Ecto neural progenitor cell (in vitro differentiated cells): ENCODE results near the gene HPCAL1.

Experiments used
- DNase-seq: peaks from one replicate; pipeline ENCODE4 v3.0.0-alpha.2; 2018; ENCODE audit warnings: low spot score

Gene HPCAL1

DNA sequence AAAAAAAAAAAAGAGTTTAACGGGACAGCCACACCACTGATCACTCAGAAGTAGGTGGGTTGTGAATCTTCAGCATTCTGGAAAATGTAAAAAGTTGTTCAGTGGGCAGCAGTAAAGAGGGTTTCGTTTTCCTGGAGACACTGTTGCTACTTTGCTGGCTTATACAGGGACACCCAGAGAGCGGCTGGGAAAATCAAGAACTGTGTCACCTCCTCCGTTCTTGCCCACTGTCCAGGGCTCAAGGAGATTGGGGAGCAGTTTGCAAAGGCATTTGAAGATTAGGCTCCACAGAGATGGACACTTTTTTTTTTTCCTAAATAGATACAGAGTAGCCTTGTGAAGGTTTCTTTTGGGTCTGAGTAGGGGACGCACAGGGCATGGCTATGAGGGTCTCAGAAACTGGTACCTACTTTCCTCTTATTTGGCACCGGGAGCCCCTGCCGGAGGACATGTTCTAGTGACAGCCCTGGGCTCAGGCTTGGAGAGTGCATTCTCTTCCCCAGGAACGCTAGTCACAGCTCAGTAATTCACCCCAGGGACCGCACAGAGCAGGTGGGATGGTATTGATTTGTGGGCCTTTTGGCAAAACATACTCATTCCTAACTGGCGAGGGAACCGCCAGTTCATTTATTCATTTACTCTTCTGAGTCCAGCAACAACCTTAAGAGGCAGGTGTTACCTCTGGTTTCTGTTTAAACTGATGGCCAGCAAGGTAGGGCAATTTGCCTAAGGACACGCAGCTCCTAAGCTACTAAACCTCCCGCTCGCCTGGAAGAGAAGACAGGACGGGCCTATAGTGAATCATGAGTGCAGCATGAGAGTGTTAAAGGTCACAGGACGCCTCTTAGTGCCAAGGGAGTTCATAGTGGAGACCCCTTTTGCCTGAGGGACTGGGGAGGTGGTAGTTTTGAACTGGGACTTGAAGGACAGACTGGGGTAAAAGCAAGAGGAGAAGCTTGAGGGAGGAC is 53.1 kb downstream of the HPCAL1 start:
- DNase-seq: no peak

DNA sequence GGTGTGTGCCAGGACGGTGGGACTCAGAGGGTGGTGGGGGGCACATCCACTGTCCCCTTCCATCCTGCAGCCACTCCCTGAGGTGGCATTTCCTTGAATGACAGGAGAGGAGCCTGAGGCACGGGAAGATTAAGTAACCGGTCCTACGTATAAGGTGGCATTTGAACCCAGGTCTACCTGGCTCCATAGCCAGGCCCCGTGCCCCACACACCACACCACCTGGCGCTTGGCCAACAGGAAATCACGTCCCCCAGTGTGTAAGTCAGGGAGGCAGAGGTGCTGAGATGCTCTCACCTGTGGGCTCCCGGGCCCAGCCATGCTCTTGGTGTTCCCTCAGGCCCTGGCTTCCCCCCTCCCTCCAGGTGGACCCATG is 53.7 kb downstream of the HPCAL1 start:
- no peak for DNase-seq

DNA sequence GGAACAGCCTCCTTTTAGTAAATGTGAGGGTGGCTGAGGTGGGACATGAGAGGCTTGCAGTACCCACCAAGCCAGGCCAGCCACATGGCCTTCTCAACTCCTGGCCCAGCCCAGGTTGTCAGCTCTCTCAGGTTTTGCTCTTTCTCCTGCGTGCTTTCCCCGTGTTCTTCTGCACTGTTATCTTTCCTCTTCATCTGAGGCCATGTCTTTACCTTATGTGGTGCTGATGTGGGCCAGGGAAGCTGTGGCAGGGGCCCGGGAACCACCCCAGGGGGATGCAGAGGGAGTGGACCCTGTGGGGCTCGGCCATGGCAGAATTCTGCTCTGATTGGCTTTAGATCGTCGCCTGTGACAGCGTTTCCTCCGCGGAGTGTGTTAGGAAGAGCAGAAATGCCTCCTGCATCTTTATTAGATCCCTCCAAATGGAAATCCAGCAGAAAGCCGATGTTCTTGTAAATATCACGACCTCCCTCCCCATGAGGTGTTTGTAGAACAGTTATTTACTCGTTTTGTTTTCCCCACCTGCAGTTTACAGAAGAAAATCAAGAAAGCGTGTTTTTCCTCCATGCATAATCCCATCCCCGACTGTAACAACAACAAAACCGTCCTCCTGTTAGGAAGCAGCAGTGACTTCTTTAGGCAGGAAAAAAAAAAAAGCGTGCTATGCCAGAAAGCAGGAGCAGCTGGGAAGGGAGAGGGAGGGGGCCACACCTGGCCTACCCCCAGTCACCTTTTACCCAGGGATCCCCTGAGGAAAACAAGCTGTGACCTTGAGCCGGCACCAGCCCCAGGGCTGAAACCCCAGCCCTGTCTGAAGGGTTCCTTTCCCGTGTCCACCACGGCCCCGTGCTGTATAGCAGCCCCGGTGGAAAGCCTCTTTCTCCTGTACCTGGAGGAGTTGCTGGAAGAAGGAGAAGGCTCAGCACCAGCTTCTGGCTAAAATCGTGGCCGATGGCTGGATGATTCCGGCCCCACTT is 54.8 kb downstream of the HPCAL1 start:
- no peak for DNase-seq

DNA sequence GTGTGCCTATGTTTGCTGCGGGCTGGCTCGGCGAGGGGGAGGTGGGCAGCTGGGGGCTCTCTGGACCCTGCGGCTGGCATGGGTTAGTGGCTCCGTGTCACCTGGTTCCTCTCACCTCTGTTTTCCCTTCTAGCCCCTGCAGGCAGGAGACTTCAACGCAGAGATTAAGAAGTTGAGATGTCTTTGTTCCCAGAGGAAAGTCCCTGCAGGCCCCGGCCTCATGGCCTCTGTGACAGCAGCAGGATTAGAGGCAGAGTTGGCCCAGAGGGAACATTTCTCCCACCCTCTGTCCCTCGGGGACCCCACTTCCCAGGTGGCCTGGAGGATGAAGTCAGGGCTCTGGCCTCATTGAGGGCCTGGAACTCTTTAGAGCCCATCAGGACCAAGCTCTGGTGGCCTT is 56.5 kb downstream of the HPCAL1 start:
- no peak for DNase-seq

DNA sequence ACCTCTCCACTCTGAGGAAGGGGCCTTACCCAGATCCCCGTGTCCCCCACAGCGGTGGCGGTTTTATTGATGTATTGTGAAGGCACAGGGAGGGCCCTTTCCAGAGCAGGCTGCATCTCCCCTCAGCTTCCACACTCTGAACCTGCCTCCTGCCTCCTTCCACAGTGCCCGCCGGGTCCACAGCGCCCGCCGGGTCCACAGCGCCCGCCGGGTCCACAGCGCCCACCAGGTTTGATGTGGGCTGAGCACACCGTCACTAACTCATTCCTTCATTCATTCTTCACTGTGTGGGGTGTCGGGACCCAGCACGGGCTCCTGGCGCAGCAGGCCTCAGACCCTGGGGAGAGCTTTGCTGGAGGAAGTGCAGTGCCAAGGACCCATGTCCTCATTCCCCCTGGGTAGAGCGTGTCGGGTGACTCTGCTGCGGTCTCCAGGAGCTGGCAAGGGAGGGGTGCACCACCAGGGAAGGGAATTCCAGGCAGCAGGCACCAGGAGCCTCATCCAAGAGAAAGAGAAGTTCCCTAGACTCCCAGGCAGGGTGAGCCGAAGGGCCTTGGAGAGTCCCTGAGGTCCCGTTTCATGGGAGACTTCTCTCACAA is 57.1 kb downstream of the HPCAL1 start:
- DNase-seq: no peak

DNA sequence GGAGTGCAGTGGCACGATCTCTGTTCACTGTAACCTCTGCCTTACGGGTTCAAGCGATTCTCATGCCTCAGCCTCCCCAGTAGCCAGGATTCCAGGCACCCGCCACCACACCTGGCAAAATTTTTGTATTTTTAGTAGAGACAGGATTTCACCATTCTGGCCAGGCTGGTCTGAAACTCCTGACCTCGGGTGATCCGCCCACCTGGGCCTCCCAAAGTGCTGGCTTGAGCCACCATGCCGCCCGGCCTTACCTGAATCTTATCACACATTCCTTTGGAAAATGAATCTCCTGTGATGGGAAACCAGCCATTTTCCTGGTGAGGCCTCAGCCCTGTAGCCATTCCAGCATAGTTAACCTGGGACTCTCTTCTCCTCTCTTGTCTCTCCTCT is 57.8 kb downstream of the HPCAL1 start:
- DNase-seq: no peak

DNA sequence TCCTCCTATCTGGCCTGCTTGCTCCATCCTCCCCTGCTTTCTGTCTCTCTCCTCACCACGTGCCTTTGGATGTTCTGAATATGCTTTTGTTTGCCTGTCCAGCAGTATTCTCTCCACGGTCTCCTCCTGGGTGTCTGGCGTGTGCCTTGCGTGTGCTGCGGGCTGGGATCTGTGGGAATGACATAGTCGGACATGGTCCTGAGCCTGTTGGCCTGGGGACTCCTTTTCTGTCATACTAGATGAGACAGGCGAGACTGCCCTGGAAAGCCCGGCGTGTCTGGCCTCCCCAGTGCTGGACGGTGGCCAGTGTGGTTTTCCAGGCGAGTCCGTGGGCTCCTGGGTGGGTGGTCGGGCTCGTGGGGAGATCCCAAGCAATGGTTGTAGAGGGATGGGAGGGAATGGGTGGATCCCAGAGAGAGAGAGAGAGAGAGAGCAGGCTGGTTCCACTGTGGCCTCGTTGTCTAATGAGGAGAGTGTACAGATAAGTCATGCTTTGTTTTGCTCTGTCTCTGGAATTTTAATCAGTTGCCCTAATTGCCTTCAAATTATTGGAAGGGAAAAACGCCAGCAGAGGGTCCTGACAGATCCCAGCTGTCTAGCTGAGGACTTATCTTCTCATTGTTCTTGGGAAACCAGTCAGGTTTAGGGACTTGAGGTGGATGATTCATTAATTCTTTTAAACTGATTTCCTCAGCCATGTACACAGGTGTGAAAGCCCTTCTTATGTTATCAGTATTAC is 58.3 kb downstream of the HPCAL1 start:
- no peak for DNase-seq

DNA sequence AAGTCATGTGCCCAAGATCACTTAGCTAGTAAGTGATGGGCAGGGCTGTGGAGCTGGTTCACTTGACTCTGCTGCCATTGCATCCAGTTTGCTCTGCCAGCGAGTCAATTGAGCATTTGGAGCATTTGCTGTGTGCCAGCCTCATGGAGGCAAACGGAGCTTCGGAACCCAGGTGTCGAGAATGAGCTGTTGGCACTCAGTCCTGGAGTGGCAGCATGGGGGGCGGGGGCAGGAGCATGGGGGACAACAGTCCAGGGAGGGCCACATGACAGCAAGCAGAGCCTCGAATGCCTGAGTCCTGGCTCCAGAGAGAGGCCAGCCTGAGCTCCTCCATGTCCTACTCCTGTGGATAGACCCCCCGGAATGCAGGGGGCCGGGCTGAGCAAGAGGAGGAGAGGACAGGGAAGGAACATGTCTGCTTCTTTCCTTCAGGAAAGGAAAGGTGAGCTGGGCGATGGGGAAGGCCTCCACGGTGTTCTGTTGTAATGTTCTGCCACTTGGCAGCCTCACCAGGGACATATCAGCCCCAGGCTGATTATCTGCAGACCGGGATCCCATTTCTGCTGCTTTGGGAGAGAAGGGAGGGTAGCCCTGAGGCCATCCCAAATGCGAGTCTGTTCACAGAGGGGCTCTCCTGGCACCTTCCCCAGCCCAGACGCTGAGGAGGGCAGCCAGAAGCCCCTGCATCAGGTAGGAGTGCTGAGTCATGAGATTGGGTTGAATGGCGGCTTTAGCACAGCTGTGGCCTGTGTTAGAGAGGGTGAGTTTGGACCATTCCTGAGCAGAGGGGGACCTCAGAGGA is 59.6 kb downstream of the HPCAL1 start:
- DNase-seq: no peak

DNA sequence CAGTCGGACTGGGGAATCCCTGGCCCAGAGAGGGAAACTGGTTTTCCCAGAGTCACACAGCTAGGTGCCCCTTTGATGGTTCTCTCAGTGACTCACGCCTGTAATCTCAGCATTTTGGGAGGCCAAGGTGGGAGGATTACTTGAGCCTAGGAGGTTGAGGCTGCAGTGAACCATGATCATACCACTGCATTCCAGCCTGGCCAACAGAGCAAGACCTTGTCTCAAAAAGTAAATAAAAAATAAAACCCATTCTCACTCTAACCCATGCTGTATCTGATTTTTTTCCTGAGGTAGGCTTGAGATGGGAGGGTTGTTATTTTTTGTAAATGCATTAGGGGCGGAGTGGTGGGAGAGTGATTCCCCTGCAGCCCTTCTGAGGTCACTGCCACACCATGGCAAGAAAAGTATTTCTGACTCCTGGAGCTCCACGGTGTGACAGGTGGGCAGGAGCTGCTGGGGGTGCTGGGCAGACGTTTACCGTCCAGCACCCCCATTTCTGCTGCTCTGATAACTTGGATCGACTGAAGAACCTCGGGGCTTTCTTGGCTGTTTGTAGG is 60.3 kb downstream of the HPCAL1 start:
- DNase-seq: no peak

DNA sequence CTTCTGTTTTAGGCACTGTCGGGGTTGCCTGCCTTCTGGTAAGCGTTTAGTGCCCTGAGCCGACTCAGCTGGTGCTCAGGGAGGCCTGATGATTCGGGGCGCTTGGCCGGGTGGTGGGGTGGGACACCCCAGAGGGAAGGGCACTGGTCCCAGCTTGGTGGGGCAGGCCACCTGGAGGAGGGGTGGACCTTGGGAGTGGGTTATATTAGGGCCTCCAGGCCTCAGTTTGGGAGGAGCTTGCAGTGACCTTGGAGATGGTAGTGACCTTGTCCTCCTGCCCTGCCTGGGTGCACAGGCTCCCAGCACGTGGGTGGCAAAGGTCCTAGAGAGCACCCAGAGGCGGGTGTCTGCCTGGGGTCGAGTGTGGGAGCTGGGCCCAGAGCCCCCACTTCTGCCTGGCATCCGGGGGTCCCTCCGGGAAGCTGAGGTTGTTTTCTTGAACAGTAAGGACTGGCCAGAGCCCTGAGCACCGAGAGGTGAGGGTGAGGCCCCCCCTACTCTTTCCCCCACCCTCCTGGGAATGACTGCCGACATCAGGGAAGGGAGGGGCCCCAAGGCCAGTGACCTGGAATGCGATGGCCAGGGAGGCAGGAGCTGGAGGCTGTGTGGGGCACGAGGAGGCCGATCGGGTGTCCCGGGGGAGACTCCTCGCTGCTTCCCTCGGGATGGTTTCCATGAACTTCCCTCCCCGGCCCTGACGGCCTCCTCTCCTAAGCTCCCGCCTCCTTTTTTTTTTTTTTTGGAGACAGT is 61.3 kb downstream of the HPCAL1 start:
- no peak for DNase-seq

DNA sequence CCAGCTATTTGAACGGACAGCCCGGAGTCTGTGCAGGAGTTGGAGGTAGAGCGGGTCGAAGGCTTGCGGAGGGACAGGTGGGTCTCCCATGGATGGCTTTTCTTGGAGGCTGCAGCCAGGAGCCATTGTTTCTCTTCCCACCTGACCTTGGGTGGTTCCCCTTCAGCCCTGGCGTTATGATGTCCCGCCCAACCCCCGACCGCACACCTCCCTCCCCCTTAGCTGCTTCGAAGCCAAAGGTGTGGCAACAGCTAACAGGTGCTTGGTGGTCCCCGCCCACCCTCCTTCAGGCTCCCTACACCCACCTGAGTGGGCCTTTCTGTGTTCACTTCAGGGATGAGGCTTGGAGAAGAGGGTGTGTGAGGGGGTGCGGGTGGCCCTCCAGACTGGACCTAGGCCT is 62.7 kb downstream of the HPCAL1 start:
- no peak for DNase-seq

DNA sequence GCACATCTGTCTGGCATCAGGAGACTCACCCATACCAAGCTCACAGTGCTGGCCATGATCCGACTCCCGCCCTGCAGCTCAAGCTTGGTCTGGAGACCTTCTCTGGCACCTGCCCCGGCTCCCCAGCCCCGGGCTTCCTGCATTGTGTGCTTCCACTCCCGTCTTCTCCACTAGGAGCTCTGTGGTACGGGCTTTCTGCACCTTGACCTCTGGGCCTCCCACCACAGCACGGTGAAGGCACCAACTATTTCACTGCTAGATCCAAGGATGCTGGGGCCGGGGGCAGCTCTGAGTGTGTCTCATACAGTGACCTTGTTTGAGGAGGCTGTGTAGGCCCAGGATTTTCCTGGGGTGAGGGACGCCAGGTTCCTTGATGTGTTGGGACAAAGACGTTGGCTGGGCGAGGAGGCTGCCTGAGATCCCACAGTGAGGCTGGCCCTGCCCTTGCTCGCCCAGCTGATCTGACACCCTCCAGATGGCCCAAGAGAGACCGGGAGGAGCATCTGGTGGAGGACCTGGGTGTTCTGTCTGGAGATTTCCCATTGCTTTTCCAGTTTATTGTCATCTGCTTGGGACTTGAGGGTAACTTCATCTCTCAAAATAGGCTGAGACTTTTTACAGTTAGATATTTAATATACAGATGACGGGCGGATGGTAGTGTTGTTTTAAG is 64.0 kb downstream of the HPCAL1 start:
- no peak for DNase-seq

DNA sequence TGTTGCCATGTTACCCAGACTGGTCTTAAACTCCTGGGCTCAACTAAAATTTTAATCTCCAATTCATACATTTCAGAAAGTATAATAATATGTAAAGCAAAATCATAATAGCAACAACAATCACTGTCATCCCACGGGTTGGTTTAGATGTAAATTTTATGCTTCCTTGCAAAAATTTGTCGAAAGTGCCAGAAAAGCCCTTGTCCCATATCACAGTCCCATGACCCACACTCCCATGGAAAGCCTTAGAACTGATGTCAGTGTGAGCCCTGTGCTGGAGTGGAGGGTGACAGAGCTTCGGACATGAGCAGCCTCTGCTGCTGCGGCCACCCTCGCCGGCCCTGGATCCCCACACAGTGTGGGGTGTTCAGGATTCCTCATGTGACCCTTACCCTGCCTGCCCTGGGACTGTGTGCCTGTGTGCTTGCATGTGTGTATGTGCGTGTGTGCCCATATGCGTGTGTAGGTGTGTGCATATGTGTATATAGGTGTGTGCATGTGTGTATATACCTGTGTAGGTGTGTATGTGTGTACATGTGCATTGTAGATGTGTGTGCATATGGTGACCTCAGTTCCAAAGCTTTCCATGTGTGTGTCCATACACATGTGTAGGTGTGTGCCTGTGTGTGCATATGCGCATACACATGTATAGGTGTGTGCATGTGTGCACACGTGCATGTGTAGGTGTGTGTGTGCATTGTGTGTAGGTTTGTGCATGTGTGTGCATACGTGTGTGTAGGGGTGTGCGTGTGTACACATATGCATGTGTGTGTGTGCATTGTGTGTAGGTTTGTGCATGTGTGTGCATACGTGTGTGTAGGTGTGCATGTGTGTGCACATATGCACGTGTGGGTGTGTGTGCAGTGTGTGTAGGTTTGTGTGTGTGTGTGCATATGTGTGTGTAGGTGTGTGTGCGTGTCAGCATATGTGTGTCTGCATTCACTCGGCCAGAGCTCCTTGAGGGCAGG is 65.1 kb downstream of the HPCAL1 start:
- no peak for DNase-seq

DNA sequence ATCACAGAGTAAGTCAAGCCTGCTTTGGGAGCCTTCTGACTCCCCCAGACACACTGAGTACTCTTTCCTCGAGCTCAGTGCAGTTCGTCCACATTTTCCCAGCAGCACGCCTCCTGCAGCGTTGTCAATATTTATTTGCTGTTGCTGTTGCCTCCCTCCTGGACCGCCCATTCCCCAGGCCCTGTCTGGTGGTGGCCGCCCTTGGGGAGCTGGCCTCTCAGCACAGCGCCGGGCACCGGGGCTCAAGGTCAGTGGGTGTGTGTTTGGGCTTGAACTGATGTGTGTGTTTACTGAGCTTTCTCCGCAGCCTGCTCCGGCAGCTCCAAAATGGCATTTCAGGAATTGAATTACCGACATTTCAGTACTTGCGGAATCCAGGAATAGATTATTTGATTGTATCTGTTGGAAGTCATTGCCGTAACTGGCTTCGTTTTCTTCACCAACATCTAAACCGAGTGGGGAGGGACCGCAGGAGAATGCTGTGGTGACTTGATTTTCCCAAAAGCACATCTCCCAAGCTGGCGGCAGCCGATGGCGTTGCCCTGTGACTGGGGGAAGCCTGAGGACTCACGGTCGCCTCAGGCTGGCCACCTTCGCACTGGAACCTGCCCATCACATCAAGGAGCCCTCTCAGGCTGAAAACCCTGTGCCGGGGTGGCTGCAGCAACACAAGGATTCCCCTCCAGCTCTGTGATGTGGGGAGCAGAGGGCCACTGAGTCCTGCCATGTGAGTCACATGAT is 66.0 kb downstream of the HPCAL1 start:
- no peak for DNase-seq

DNA sequence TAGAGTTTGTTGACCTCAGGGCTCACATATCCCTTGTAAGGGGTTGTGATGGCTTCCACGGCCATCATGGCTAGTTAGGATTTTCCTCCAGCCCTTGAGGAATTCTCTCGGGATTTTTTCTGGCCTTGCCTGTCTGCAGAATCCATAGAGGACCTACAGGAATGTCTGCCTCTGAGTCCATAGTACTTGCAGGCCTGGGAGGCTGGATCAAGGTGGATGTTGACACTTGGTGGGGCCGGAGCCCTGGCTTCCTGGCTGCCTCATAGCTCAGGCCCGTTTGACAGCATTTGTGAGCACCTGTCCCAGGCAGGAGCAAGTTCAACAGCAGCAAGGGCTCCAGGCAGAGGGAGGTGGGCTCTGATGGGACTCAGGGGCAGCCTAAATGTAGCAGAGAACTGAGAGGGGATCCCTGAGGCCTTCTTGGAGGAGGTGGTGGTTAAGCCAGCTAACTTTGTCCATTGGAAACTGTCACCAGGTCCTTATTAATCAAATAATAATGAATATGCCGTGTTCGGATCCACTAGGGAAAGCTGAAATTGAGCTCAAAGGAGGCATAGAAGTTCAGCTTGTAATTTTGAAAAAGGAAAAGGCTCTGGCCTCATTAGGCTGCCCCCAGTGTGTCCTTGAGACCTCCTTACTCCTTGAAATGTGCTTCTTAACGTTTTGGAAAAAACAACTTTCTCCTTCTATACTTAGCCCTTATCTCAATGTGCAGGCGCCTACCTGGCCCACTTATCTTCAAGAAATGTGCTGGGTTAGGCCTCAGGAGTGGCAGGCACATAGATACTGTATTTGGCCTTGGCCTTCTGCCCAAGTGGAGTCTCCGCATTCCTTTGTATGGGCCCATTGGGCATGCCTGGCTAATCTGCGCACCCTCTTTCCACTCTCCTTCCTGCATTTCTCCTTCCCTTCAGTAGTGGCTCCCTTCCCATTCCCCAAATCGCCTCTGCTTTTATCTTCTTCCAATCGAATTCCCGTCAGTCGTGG is 66.9 kb downstream of the HPCAL1 start:
- no peak for DNase-seq

DNA sequence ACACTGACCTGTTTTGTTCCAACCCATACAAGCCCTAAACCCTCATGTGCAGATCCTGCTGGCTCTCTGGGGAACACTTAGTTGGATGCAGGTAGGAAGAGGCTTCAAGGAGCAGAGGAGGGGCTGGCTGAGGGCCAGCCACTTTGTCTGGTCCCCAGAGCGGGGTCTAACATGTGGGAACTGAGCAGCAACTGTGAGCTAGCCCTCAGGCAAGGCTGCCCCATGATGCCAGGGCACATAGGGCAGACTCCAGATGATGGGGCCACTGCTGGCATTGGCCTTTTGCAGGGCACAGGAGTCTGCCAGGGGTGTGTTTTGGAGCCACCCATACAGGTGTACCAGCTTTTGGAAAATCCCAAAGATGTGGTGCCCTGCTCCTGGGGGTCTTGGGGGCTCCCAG is 67.7 kb downstream of the HPCAL1 start:
- DNase-seq: no peak
